ENCODE results near the gene TMEM235.

The TMEM235 gene

GRCh38 chr17:78249074-78249817 is 17.8 kb downstream of the TMEM235 start:
- no peaks in the 10 kb centered on the region for H3K27me3 ChIP-seq (ENCODE audit: insufficient read depth, low read length, poor library complexity)
- H3K36me3 ChIP-seq (ENCODE audit: insufficient read depth, low read length) = no peaks in the 10 kb centered on the region; the same call in 1 of the 2 replicates
- no peak overlapping the region for H3K4me2 ChIP-seq (ENCODE audit: insufficient read depth, low read length)
- H3K9me3 ChIP-seq (ENCODE audit: insufficient read depth, low read length, severe bottlenecking) = no peaks in the 10 kb centered on the region
- H3K79me2 ChIP-seq (ENCODE audit: insufficient read depth, low read length) = peaks cover 4% of the 10 kb centered on the region
- peaks cover 41% of the 10 kb centered on the region for H3K4me1 ChIP-seq (ENCODE audit: insufficient read depth, low read length)
- ATAC-seq (ENCODE audit: insufficient read depth, low read depth) (no peak), DNase-seq (no peak)
- H3K4me3 ChIP-seq (ENCODE audit: low read depth in 1 of 2, low read length in 2 of 2) = no peak overlapping the region
- no peaks in the 10 kb centered on the region for H4K20me1 ChIP-seq (ENCODE audit: insufficient read depth, low read length)
- TF ChIP-seq CTCF (IDR thresholded peaks at IDR 0.05; ENCODE audit: borderline replicate concordance, extremely low read depth, low read length, poor library complexity, severe bottlenecking) (no peak), EZH2 (IDR thresholded peaks at IDR 0.05; ENCODE audit: borderline replicate concordance, low read depth, low read length, severe bottlenecking) (no peak)
- no peak overlapping the region for H3K27ac ChIP-seq (ENCODE audit: low read length)
- no peak overlapping the region for H3K9ac ChIP-seq (ENCODE audit: low read depth, low read length)
- no peak overlapping the region for H2AFZ ChIP-seq (ENCODE audit: low read depth, low read length)

- Histone ChIP-seq H3K9me3 (ENCODE audit: insufficient read depth, low read length, severe bottlenecking) (no peaks in the 10 kb centered on the region), H3K9ac (ENCODE audit: low read depth, low read length) (peak overlapping the region; percentile 16; the same call in 1 of the 2 replicates), H3K4me1 (ENCODE audit: insufficient read depth, low read length) (peaks cover 43% of the 10 kb centered on the region), H2AFZ (ENCODE audit: low read depth, low read length) (no peak overlapping the region), H4K20me1 (ENCODE audit: insufficient read depth, low read length) (no peaks in the 10 kb centered on the region), H3K79me2 (ENCODE audit: insufficient read depth, low read length) (peaks cover 4% of the 10 kb centered on the region), H3K27ac (ENCODE audit: low read length) (no peak overlapping the region), H3K27me3 (ENCODE audit: insufficient read depth, low read length, poor library complexity) (no peaks in the 10 kb centered on the region), H3K4me3 (ENCODE audit: low read depth in 1 of 2, low read length in 2 of 2) (no peak overlapping the region), H3K36me3 (ENCODE audit: insufficient read depth, low read length) (no peaks in the 10 kb centered on the region; the same call in 1 of the 2 replicates), H3K4me2 (ENCODE audit: insufficient read depth, low read length) (peak overlapping the region; percentile 19; the same call in 1 of the 2 replicates)
- DNase-seq (no peak), ATAC-seq (ENCODE audit: insufficient read depth, low read depth) (no peak)
- TF ChIP-seq EZH2 (IDR thresholded peaks at IDR 0.05; ENCODE audit: borderline replicate concordance, low read depth, low read length, severe bottlenecking) (no peak), CTCF (IDR thresholded peaks at IDR 0.05; ENCODE audit: borderline replicate concordance, extremely low read depth, low read length, poor library complexity, severe bottlenecking) (no peak)
These were observed 18.7 kb downstream of the TMEM235 start for GRCh38 chr17:78249818-78250806.

GRCh38 chr17:78250891-78251772 is 19.7 kb downstream of the TMEM235 start:
- H3K36me3 ChIP-seq (ENCODE audit: insufficient read depth, low read length) = no peaks in the 10 kb centered on the region; the same call in 1 of the 2 replicates
- peak overlapping the region; percentile 19; the same call in 1 of the 2 replicates for H3K9ac ChIP-seq (ENCODE audit: low read depth, low read length)
- ATAC-seq (ENCODE audit: insufficient read depth, low read depth) (peak; percentile 69), DNase-seq (peak; percentile 87)
- H3K27me3 ChIP-seq (ENCODE audit: insufficient read depth, low read length, poor library complexity) = no peaks in the 10 kb centered on the region
- no peaks in the 10 kb centered on the region for H3K9me3 ChIP-seq (ENCODE audit: insufficient read depth, low read length, severe bottlenecking)
- H3K4me2 ChIP-seq (ENCODE audit: insufficient read depth, low read length) = peak overlapping the region; percentile 49
- H2AFZ ChIP-seq (ENCODE audit: low read depth, low read length) = peak overlapping the region; percentile 41; the same call in 1 of the 2 replicates
- no peaks in the 10 kb centered on the region for H4K20me1 ChIP-seq (ENCODE audit: insufficient read depth, low read length)
- peak overlapping the region in 1 of 2 experiments; percentile 27; a peak in 1 of 4 replicates for H3K4me3 ChIP-seq (ENCODE audit: low read depth in 1 of 2, low read length in 2 of 2)
- peak overlapping the region; percentile 74 for H3K27ac ChIP-seq (ENCODE audit: low read length)
- TF ChIP-seq CTCF (IDR thresholded peaks at IDR 0.05; ENCODE audit: borderline replicate concordance, extremely low read depth, low read length, poor library complexity, severe bottlenecking) (peak; percentile 95), EZH2 (IDR thresholded peaks at IDR 0.05; ENCODE audit: borderline replicate concordance, low read depth, low read length, severe bottlenecking) (no peak)
- peaks cover 43% of the 10 kb centered on the region for H3K4me1 ChIP-seq (ENCODE audit: insufficient read depth, low read length)
- peaks cover 4% of the 10 kb centered on the region for H3K79me2 ChIP-seq (ENCODE audit: insufficient read depth, low read length)
